Measurements from ENCODE around the gene TRIM49D2. TPM values are rescaled to one million over a fixed set of nuclear protein-coding genes. Genes with fewer than 3 reads are reported as not detected.
"Not testable (repeated sequence)": the region's sequence is repeated elsewhere in the genome, so short reads cannot be mapped to it uniquely, and the experiment has no call there.

Gene TRIM49D2
- polyA plus RNA-seq (2012; ENCODE audit: insufficient read depth, insufficient read length, low read depth), result not detected

GRCh38 chr11:89923764-89924163 is at the start of gene TRIM49D2:
TRIM49D2 (plus strand) TSS chr11:89924064; CDS start chr11:89926762, 2,698 bp downstream.
- not testable (repeated sequence) for H3K36me3 ChIP-seq; H3K27me3 ChIP-seq; H3K4me3 ChIP-seq (ENCODE audit: low read depth, low read length); H3K4me1 ChIP-seq; H3K9me3 ChIP-seq; DNase-seq

- not testable (repeated sequence) for H3K36me3 ChIP-seq; DNase-seq; H3K9me3 ChIP-seq; H3K4me1 ChIP-seq; H3K27me3 ChIP-seq; H3K4me3 ChIP-seq (ENCODE audit: low read depth, low read length)
Measured at GRCh38 chr11:89877511-89877910, 46.4 kb upstream of the TRIM49D2 start.

GRCh38 chr11:89893245-89893644 is 30.6 kb upstream of the TRIM49D2 start:
- H3K4me1 ChIP-seq; H3K36me3 ChIP-seq; H3K9me3 ChIP-seq; H3K27me3 ChIP-seq; H3K4me3 ChIP-seq (ENCODE audit: low read depth, low read length); DNase-seq: not testable (repeated sequence)

- not testable (repeated sequence) for H3K9me3 ChIP-seq; DNase-seq; H3K36me3 ChIP-seq; H3K4me3 ChIP-seq (ENCODE audit: low read depth, low read length); H3K4me1 ChIP-seq; H3K27me3 ChIP-seq
Measured at GRCh38 chr11:89900809-89901208, 23.1 kb upstream of the TRIM49D2 start.

- TF ChIP-seq CTCF (IDR thresholded peaks at IDR 0.05; ENCODE audit: low read depth, low read length), result no peak
- Histone ChIP-seq H3K4me3 (ENCODE audit: low read depth, low read length) (no peak within 1 kb of the TSS), H3K4me1 (no peaks in the 10 kb centered on the region), H3K36me3 (no peaks in the 10 kb centered on the region), H3K27me3 (no peaks in the 10 kb centered on the region), H3K9me3 (no peaks in the 10 kb centered on the region)
- DNase-seq, result no peak
Measured at GRCh38 chr11:89922195-89922660, 1.6 kb upstream of the TRIM49D2 start, which contains the start of gene TRIM49D1. TRIM49D1 (minus strand) TSS chr11:89922245; CDS start chr11:89917710, 4,535 bp downstream.

- H3K4me3 ChIP-seq (ENCODE audit: low read depth, low read length); DNase-seq; H3K36me3 ChIP-seq; H3K9me3 ChIP-seq; H3K4me1 ChIP-seq; H3K27me3 ChIP-seq: not testable (repeated sequence)
Measured at GRCh38 chr11:89960833-89961232, 37.0 kb downstream of the TRIM49D2 start.

- H3K4me1 ChIP-seq; H3K27me3 ChIP-seq; H3K9me3 ChIP-seq; H3K36me3 ChIP-seq; H3K4me3 ChIP-seq (ENCODE audit: low read depth, low read length); DNase-seq: not testable (repeated sequence)
Measured at GRCh38 chr11:89965737-89966136, 41.9 kb downstream of the TRIM49D2 start, which contains the start of gene TRIM64. TRIM64 (plus strand) TSS chr11:89966037; CDS start chr11:89968504, 2,467 bp downstream.

All from BE2C (cell line).